ENCODE data around the gene ZBTB7C.

The ZBTB7C gene

GRCh38 chr18:48159816-48160215 lies 249.4 kb downstream of the ZBTB7C start:
- no peak for DNase-seq

- DNase-seq, result no peak
Measured at GRCh38 chr18:48158721-48159120, 250.5 kb downstream of the ZBTB7C start.

GRCh38 chr18:48157956-48158355 lies 251.2 kb downstream of the ZBTB7C start:
- DNase-seq, result no peak

GRCh38 chr18:48155856-48156255 lies 253.3 kb downstream of the ZBTB7C start:
- DNase-seq, result no peak

- no peak for DNase-seq
Measured at GRCh38 chr18:48154828-48155227, 254.4 kb downstream of the ZBTB7C start.

- DNase-seq, result no peak
Measured at GRCh38 chr18:48153613-48154481, 255.3 kb downstream of the ZBTB7C start.

- DNase-seq, result no peak
Measured at GRCh38 chr18:48152549-48152948, 256.6 kb downstream of the ZBTB7C start.

GRCh38 chr18:48151421-48152065 lies 257.6 kb downstream of the ZBTB7C start:
- DNase-seq, result no peak

- DNase-seq, result no peak
Measured at GRCh38 chr18:48149020-48149685, 260.0 kb downstream of the ZBTB7C start.

- DNase-seq, result no peak
Measured at GRCh38 chr18:48142994-48143393, 266.2 kb downstream of the ZBTB7C start.

- DNase-seq, result no peak
Measured at GRCh38 chr18:48142353-48142752, 266.8 kb downstream of the ZBTB7C start.

GRCh38 chr18:48140731-48141130 lies 268.5 kb downstream of the ZBTB7C start:
- no peak for DNase-seq

- no peak for DNase-seq
Measured at GRCh38 chr18:48139431-48140347, 269.5 kb downstream of the ZBTB7C start.

- DNase-seq, result no peak
Measured at GRCh38 chr18:48138660-48139430, 270.3 kb downstream of the ZBTB7C start.

- no peak for DNase-seq
Measured at GRCh38 chr18:48138210-48138609, 271.0 kb downstream of the ZBTB7C start.

- DNase-seq, result peak; percentile 44 to 66
Measured at GRCh38 chr18:48137374-48138081, 271.7 kb downstream of the ZBTB7C start.

- DNase-seq, result peak in 1 of 2 donors; percentile 10
Measured at GRCh38 chr18:48136827-48137373, 272.3 kb downstream of the ZBTB7C start.

GRCh38 chr18:48136051-48136826 lies 272.9 kb downstream of the ZBTB7C start:
- peak in 1 of 2 donors; percentile 10 for DNase-seq

- DNase-seq, result no peak
Measured at GRCh38 chr18:48135436-48135966, 273.7 kb downstream of the ZBTB7C start.

GRCh38 chr18:48134609-48135008 lies 274.6 kb downstream of the ZBTB7C start:
- DNase-seq, result no peak

Data from inflammatory macrophage treated with lipopolysaccharide for 1 hour (primary cell).